Effector memory CD4-positive, alpha-beta T cell (primary cell): Measurements from ENCODE around the gene LRTM2.

Source experiments
- DNase-seq, 3 donors: peaks; one replicate each; pipeline ENCODE4 v3.0.0-alpha.2; 2020
- H3K27ac ChIP-seq: 2 replicates; pipeline ENCODE4 v1.7.0; 2013; ENCODE audit warnings: mild to moderate bottlenecking, low read length, moderate library complexity; ENCODE audit not compliant: insufficient read depth, poor library complexity, severe bottlenecking
- H3K27me3 ChIP-seq: replicated peaks from 2 replicates; pipeline ENCODE4 v1.7.0; 2013; ENCODE audit warnings: mild to moderate bottlenecking, low read length; ENCODE audit not compliant: insufficient read depth, control insufficient read depth, poor library complexity, severe bottlenecking
- H3K36me3 ChIP-seq: 2 replicates; pipeline ENCODE4 v1.7.0; 2013; ENCODE audit warnings: mild to moderate bottlenecking, low read length, moderate library complexity; ENCODE audit not compliant: control insufficient read depth, insufficient read depth
- H3K4me1 ChIP-seq: 2 replicates; pipeline ENCODE4 v1.7.0; 2013; ENCODE audit warnings: low read length, mild to moderate bottlenecking; ENCODE audit not compliant: control insufficient read depth, insufficient read depth, poor library complexity, severe bottlenecking
- H3K4me3 ChIP-seq: 2 replicates; pipeline ENCODE4 v1.7.0; 2013; ENCODE audit warnings: low read length, low read depth, mild to moderate bottlenecking; ENCODE audit not compliant: insufficient read depth, poor library complexity, severe bottlenecking
- H3K9me3 ChIP-seq: 2 replicates; pipeline ENCODE4 v1.7.0; 2013; ENCODE audit warnings: mild to moderate bottlenecking, low read length, moderate library complexity; ENCODE audit not compliant: control insufficient read depth

Gene LRTM2

DNA sequence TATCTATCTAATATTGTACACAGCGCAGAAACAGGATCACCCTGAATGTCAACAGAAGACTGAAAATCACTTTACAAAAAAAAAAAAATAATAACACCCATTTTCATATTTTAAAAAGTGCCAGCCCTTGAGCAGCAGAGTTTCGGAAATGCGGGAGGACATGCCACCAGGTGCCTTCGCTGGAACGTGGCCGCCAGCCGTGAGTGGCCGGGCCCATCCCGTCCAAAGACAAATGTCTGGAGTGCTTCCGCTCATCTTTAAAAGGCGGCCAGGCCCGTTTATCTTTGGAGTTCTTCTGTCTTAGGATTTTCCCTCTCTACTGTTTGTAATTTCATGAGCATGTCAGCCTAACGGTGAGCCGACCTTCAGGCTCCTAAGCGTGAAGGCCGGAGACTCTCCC is 43.5 kb downstream of the LRTM2 start:
- Histone ChIP-seq H3K36me3 (no peaks in the 10 kb centered on the region), H3K27me3 (no peaks in the 10 kb centered on the region), H3K4me3 (no peak overlapping the region), H3K4me1 (no peaks in the 10 kb centered on the region), H3K9me3 (no peaks in the 10 kb centered on the region), H3K27ac (no peak overlapping the region)
- no peak for DNase-seq

DNA sequence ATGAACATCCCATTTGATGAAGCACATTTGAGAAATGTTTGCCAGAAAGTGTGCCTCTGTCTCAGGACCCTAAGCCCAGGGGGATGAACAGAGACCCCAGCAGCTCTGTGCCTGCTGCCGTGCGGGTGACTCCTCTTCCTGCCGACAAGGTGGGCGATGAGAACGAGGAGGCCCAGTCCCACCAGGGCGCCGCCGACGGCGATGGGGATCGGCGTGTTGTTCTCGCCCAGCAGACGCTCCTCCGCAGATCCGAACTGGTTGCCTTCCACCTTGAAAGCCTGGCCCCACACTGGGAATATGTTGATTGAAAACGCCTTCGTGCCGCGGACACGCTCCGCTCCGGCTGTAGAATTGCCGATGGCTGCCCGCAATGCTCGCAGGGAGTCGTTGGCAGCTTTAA is 44.1 kb downstream of the LRTM2 start:
- Histone ChIP-seq H3K27me3 (no peaks in the 10 kb centered on the region), H3K4me1 (no peaks in the 10 kb centered on the region), H3K36me3 (no peaks in the 10 kb centered on the region), H3K27ac (no peak overlapping the region), H3K9me3 (no peaks in the 10 kb centered on the region), H3K4me3 (no peak overlapping the region)
- DNase-seq: no peak

DNA sequence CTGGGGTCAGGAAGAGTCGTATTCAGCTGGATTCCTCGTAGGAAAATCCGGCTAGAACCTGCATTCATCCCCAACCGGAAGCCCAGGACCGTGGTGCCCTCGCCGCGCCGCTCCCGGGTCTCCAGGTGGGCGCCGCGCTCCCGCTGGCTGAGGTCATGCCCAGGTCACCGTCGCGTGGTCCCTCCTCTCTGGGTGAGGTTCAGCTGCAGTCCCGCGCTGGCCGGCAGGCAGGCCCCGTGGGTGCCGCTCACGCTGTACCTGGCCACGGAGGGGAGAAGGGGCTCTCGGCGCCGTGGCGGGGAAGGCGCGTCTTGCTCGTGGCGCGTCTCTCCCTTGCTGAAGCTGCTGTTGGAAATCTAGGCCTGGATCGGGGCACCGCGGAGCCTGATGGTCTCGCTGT is 44.5 kb downstream of the LRTM2 start:
- no peaks in the 10 kb centered on the region for H3K36me3 ChIP-seq
- H3K9me3 ChIP-seq: no peaks in the 10 kb centered on the region
- no peaks in the 10 kb centered on the region for H3K27me3 ChIP-seq
- no peak overlapping the region for H3K4me3 ChIP-seq
- H3K27ac ChIP-seq: no peak overlapping the region
- no peak for DNase-seq
- no peaks in the 10 kb centered on the region for H3K4me1 ChIP-seq

DNA sequence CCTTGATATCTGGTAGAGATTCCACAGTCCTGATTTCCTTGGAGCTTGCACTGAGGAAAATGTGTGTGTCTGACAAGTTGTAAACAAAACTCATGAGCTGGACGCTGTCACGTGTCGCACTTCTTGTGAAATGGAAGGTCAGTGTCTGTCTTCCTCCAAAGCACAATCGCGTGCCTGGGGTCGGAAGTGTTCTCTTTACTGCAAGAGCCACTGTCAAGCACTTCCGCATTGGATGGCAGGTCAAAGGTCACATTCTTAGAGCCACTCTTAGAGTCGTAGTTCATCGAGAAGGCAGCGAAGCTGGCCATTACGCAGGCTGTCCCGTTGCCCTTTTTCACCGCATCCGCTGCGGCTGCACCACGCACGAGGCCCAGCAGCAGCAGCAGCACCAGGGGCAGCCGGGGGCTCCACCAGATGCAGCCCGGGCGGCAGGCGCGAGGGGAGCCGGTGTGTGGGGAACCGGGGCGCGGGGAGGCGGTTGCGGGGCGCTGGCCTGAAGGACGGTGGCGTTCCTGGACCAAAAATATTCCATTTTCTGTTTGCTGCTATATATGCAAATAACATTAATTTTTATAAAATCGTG is 45.0 kb downstream of the LRTM2 start:
- H3K9me3 ChIP-seq: no peaks in the 10 kb centered on the region
- no peaks in the 10 kb centered on the region for H3K36me3 ChIP-seq
- no peaks in the 10 kb centered on the region for H3K27me3 ChIP-seq
- no peak for DNase-seq
- H3K27ac ChIP-seq: no peak overlapping the region
- H3K4me1 ChIP-seq: no peaks in the 10 kb centered on the region
- H3K4me3 ChIP-seq: no peak overlapping the region

DNA sequence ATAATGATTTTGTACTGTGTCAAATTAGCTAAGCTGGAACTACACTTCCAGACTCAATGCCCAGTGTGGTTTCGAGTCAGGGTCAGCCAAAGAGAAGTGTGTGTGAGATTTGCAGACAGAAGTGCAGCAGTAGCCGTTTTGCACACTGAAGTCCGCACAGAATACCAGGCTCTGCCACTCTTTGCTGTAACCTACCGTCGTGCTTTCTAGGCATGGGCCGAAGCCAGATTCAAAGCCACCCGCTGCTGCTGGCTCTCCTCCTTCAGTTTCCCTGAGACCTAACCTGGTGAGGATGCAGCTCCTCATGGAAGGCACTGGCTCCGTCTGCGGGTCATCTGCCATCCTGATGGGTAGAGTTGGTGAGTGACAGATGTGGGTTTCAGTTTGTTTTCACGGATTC is 48.8 kb downstream of the LRTM2 start:
- Histone ChIP-seq H3K36me3 (no peaks in the 10 kb centered on the region), H3K9me3 (no peaks in the 10 kb centered on the region), H3K27ac (no peak overlapping the region), H3K4me1 (no peaks in the 10 kb centered on the region), H3K4me3 (no peak overlapping the region), H3K27me3 (no peaks in the 10 kb centered on the region)
- no peak for DNase-seq

DNA sequence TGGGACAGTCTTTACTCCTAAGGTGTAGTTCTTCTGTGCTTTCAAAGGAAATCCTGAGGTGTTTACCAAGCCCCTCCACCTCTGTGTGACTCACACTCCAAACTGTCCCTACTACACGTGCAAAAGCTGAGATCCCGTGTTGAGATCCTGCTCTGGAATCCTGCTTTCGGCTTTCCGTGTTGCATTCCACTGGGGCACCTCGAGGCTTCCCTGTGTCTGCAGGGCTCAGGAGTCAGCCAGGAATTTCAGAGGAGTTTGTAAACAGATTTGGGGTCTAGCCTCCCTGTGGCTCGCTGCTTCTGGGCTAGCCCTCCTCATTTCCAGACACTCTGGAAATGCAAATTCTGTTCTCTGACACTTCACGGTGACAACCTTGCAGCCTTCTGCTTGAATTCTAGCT is 49.7 kb downstream of the LRTM2 start:
- Histone ChIP-seq H3K27me3 (no peaks in the 10 kb centered on the region), H3K4me3 (no peak overlapping the region), H3K4me1 (no peaks in the 10 kb centered on the region)

DNA sequence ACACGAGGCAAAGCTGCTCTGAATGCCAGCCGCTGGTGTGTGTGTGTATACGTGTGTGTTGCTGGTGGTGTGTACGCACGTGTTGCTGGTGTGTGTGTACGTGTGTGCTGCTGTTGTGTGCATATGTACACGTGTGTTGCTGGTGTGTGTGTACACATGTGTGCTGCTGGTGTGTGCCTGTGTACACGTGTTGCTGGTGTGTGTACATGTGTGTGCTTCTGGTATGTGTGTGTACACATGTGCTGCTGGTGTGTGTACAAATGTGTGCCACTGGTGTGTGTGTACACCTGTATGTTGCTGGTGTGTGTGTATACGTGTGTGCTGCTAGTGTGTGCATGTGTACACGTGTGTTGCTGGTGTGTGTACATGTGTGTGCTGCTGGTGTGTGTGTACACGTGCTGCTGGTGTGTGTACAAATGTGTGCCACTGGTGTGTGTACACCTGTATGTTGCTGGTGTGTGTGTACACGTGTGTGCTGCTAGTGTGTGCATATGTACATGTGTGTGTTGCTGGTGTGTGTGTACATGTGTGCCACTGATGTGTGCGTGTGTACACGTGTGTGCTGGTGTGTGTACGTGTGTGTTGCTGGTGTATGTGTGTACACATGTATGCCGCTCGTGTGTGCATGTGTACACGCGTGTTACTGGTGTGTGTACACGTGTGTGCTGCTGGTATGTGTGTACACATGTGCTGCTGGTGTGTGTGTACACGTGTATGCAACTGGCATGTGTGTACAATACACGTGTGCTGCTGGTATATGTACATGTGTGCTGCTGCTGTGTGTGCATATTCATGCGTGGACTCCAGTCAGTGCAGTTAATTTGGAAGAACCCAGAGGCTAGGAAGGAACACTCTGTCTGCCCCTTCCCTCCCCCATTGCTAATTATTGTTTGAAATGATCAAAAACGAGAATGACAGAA is 50.9 kb downstream of the LRTM2 start:
- H3K36me3 ChIP-seq: no peaks in the 10 kb centered on the region
- H3K27me3 ChIP-seq: no peaks in the 10 kb centered on the region
- no peak for DNase-seq

More for the DNA sequence above, 49.7 kb downstream of the LRTM2 start:
- Histone ChIP-seq H3K9me3 (no peaks in the 10 kb centered on the region), H3K27ac (no peak overlapping the region), H3K36me3 (no peaks in the 10 kb centered on the region)
- no peak for DNase-seq

DNA sequence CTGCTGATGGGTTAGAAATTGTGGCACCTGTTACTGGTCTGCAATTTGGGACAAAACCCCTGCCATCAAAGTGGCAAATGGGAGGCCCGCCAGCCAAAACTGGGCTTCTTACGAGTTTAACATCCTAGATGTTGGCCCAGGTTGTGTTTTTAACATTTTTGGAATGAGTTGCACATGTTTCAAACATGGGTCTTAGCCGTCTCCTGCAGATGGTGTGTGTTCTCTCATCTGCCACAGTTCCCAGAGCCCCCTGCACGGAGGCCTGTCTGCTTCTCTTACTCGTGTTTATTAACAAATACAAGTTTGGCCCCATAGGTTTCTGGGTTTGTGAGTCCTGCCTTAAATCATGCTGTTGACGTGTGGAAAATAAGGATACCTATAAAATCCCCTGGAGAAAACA is 51.6 kb downstream of the LRTM2 start:
- Histone ChIP-seq H3K9me3 (no peaks in the 10 kb centered on the region), H3K27ac (no peak overlapping the region), H3K27me3 (no peaks in the 10 kb centered on the region), H3K36me3 (no peaks in the 10 kb centered on the region), H3K4me1 (no peaks in the 10 kb centered on the region), H3K4me3 (no peak overlapping the region)
- DNase-seq: no peak

More for the DNA sequence above, 50.9 kb downstream of the LRTM2 start:
- H3K4me3 ChIP-seq: no peak overlapping the region
- no peaks in the 10 kb centered on the region for H3K9me3 ChIP-seq
- H3K4me1 ChIP-seq: no peaks in the 10 kb centered on the region
- no peak overlapping the region for H3K27ac ChIP-seq

DNA sequence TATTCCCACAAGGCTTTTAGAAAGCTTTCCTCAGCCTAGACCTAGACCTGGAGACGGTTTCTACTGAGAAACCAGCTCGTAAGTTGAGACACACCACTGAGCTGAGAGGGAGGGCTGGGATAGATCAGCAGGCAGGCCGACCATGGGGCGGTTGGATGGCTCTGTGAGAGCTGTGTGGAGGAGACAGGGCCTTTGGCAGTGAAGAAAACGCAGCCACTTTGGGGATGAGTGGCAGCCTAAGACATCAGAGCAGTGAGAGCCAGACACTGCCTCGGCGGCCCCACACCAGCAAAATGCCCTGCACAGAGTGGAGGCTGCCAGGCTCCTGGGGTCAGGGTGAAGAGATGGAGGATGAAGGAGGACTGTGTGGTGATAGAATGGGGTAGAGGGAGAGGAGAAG is 52.1 kb downstream of the LRTM2 start:
- no peaks in the 10 kb centered on the region for H3K9me3 ChIP-seq
- H3K27me3 ChIP-seq: no peaks in the 10 kb centered on the region
- H3K36me3 ChIP-seq: no peaks in the 10 kb centered on the region
- no peaks in the 10 kb centered on the region for H3K4me1 ChIP-seq
- H3K27ac ChIP-seq: no peak overlapping the region
- no peak overlapping the region for H3K4me3 ChIP-seq
- DNase-seq: no peak
